Measurements from ENCODE around the gene HSDL2. TPM values are rescaled to one million over a fixed set of nuclear protein-coding genes. Genes with fewer than 3 reads are reported as not detected.
"Not testable (repeated sequence)": the region's sequence is repeated elsewhere in the genome, so short reads cannot be mapped to it uniquely, and the experiment has no call there.

Gene HSDL2
- total and polyA plus RNA-seq, 2 of the 4 experiments (the other 2 are of a cell fraction) = 17.7 to 65.8 TPM

- DNase-seq; H3K14ac ChIP-seq (replicated peaks; ENCODE audit: low read depth, low read length); H3K9ac ChIP-seq (ENCODE audit: low read depth, low read length); BruUV-seq (replicated peaks); H3K27ac ChIP-seq (ENCODE audit: insufficient read depth, low read length); H4K5ac ChIP-seq (ENCODE audit: low read depth, low read length); H3K4me2 ChIP-seq (ENCODE audit: low read depth, low read length); H3K27me3 ChIP-seq (ENCODE audit: control insufficient read depth, insufficient read depth, low read length); POLR2A ChIA-PET (ENCODE audit: unreplicated experiment); ATAC-seq (ENCODE audit: low read depth); H2BK120ac ChIP-seq (ENCODE audit: low read depth, low read length); H4K20me1 ChIP-seq (ENCODE audit: insufficient read depth, low read length); H3K4me3 ChIP-seq (ENCODE audit: insufficient read depth, low read depth, low read length); dilution Hi-C loops (cut with HindIII; ENCODE audit: low sequenced_read_pairs, unreplicated experiment); H3K4me1 ChIP-seq (ENCODE audit: control insufficient read depth, insufficient read depth, low read length); H3K4ac ChIP-seq (ENCODE audit: low read depth, low read length); H3K36me3 ChIP-seq (ENCODE audit: control insufficient read depth, insufficient read depth, low read length); H3K18ac ChIP-seq (ENCODE audit: low read depth, low read length); H2AFZ ChIP-seq (replicated peaks; ENCODE audit: low read length, poor library complexity); H3K9me3 ChIP-seq (ENCODE audit: control insufficient read depth, insufficient read depth, low read length); H2AK5ac ChIP-seq (ENCODE audit: low read depth, low read length); H2BK15ac ChIP-seq (ENCODE audit: low read depth, low read length); in situ Hi-C loops (cut with MboI; ENCODE audit: low sequenced_read_pairs); intact Hi-C loops (cut with micrococcal nuclease); H3K23ac ChIP-seq (ENCODE audit: low read depth, low read length); H4K8ac ChIP-seq (ENCODE audit: low read depth in 2 of 2, low read length in 2 of 2); H3K56ac ChIP-seq (ENCODE audit: extremely low read depth, insufficient read depth, low read length); H2BK5ac ChIP-seq (ENCODE audit: low read depth, low read length, poor library complexity, severe bottlenecking); H4K91ac ChIP-seq (ENCODE audit: insufficient read depth, low read depth, low read length); CTCF ChIA-PET; H2AK9ac ChIP-seq (replicated peaks; ENCODE audit: low read depth, low read length, poor library complexity); H3K9me1 ChIP-seq (ENCODE audit: insufficient read depth, low read length); H2BK20ac ChIP-seq (ENCODE audit: low read depth, low read length): not testable (repeated sequence)
- WGBS, 2 experiments (ENCODE audit: extremely low coverage in 2 of 2, insufficient read length in 1 of 2) = no CpG with 5 or more reads among the region's 4 CpGs
- H3K79me1 ChIP-seq (ENCODE audit: low read depth in 1 of 2, low read length in 2 of 2) = peaks cover 12 to 32% of the 10 kb centered on the region in 2 experiments
Measured at GRCh38 chr9:112391936-112392560, 12.1 kb downstream of the HSDL2 start.

DNA sequence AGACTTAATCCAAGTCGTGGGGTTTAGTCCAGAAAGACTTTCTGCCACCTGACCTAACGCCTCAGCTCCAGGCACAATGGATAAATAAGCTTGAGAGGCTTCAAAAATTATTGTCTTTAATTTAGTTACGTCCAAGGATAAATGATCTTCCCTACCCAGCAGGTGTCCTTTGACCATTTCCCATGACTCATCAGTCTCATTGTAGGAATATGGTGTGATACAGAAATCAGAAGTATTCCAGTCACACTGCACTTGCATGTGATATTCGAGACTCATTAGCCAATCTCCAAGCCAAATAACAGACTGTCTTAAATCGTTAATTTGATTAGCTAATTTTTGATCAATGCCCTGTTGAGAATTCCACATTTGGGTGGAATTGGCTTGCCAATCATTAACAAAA, 13.2 kb downstream of the HSDL2 start:
- H3K4me1 ChIP-seq (ENCODE audit: control insufficient read depth, insufficient read depth, low read length); H2BK20ac ChIP-seq (ENCODE audit: low read depth, low read length); H3K4ac ChIP-seq (ENCODE audit: low read depth, low read length); dilution Hi-C loops (cut with HindIII; ENCODE audit: low sequenced_read_pairs, unreplicated experiment); H3K27ac ChIP-seq (ENCODE audit: insufficient read depth, low read length); H2AK9ac ChIP-seq (replicated peaks; ENCODE audit: low read depth, low read length, poor library complexity); H3K9ac ChIP-seq (ENCODE audit: low read depth, low read length); H2AK5ac ChIP-seq (ENCODE audit: low read depth, low read length); H4K20me1 ChIP-seq (ENCODE audit: insufficient read depth, low read length); H3K9me1 ChIP-seq (ENCODE audit: insufficient read depth, low read length); H3K36me3 ChIP-seq (ENCODE audit: control insufficient read depth, insufficient read depth, low read length); H3K9me3 ChIP-seq (ENCODE audit: control insufficient read depth, insufficient read depth, low read length); H3K4me3 ChIP-seq (ENCODE audit: insufficient read depth, low read depth, low read length); H4K91ac ChIP-seq (ENCODE audit: insufficient read depth, low read depth, low read length); H3K4me2 ChIP-seq (ENCODE audit: low read depth, low read length); H2BK15ac ChIP-seq (ENCODE audit: low read depth, low read length); H2AFZ ChIP-seq (replicated peaks; ENCODE audit: low read length, poor library complexity); DNase-seq; H3K18ac ChIP-seq (ENCODE audit: low read depth, low read length); H2BK120ac ChIP-seq (ENCODE audit: low read depth, low read length); H2BK5ac ChIP-seq (ENCODE audit: low read depth, low read length, poor library complexity, severe bottlenecking); H4K8ac ChIP-seq (ENCODE audit: low read depth in 2 of 2, low read length in 2 of 2); intact Hi-C loops (cut with micrococcal nuclease); POLR2A ChIA-PET (ENCODE audit: unreplicated experiment); CTCF ChIA-PET; in situ Hi-C loops (cut with MboI; ENCODE audit: low sequenced_read_pairs); H3K14ac ChIP-seq (replicated peaks; ENCODE audit: low read depth, low read length); H3K27me3 ChIP-seq (ENCODE audit: control insufficient read depth, insufficient read depth, low read length); H3K23ac ChIP-seq (ENCODE audit: low read depth, low read length); H4K5ac ChIP-seq (ENCODE audit: low read depth, low read length); ATAC-seq (ENCODE audit: low read depth); BruUV-seq (replicated peaks); H3K56ac ChIP-seq (ENCODE audit: extremely low read depth, insufficient read depth, low read length): not testable (repeated sequence)
- WGBS, 2 experiments (ENCODE audit: extremely low coverage in 2 of 2, insufficient read length in 1 of 2) = no CpG with 5 or more reads among the region's 5 CpGs
- peaks cover 15 to 25% of the 10 kb centered on the region in 2 experiments for H3K79me1 ChIP-seq (ENCODE audit: low read depth in 1 of 2, low read length in 2 of 2)
